Fibroblast of the aortic adventitia (primary cell): ENCODE measurements around the gene SLC7A1. TPM values are rescaled to one million over a fixed set of nuclear protein-coding genes. Genes with fewer than 3 reads are reported as not detected.

Source experiments
- DNase-seq: peaks from one replicate; pipeline ENCODE4 v3.0.0-alpha.2; 2010; ENCODE audit warnings: low read depth
- H3K4me3 ChIP-seq: 2 replicates; pipeline ENCODE4 v1.5.1; 2011; ENCODE audit warnings: low read depth, mild to moderate bottlenecking, control low read depth, low read length, moderate library complexity
- CTCF ChIP-seq: IDR thresholded peaks from 2 replicates; pipeline ENCODE4 v1.5.1; 2011; ENCODE audit warnings: mild to moderate bottlenecking, low read length, control low read depth, inconsistent platforms; ENCODE audit not compliant: insufficient read depth
- total RNA-seq: library from RNA; depleted of rRNA; stranded (reverse); fragments of >200 nt; gene quantifications from 2 replicates; pipeline ENCODE4 v1.2.3, GENCODE V29; 2012; ENCODE audit warnings: low replicate concordance

SLC7A1 gene
- total RNA-seq, 1 donor: 33.1 TPM

GRCh38 chr13:29594710-29595379 lies 643 bp downstream of the SLC7A1 start:
- no peak for TF ChIP-seq CTCF
- H3K4me3 ChIP-seq: peak overlapping the region; percentile 85
- DNase-seq: peak; percentile 64

GRCh38 chr13:29594303-29594709 lies 1.2 kb downstream of the SLC7A1 start:
- DNase-seq: peak; percentile 79
- peak overlapping the region; percentile 85 for H3K4me3 ChIP-seq
- TF ChIP-seq CTCF: no peak

GRCh38 chr13:29593605-29594297 lies 1.7 kb downstream of the SLC7A1 start:
- DNase-seq: no peak
- no peak for TF ChIP-seq CTCF
- H3K4me3 ChIP-seq: peak overlapping the region; percentile 85

- TF ChIP-seq CTCF: no peak
- peak; percentile 37 for DNase-seq
- no peak overlapping the region for H3K4me3 ChIP-seq
Measured at GRCh38 chr13:29591310-29591709, 4.2 kb downstream of the SLC7A1 start.

- TF ChIP-seq CTCF: peak; percentile 9
- H3K4me3 ChIP-seq: no peak overlapping the region
- no peak for DNase-seq
Measured at GRCh38 chr13:29589967-29590366, 5.5 kb downstream of the SLC7A1 start.

GRCh38 chr13:29589234-29589633 lies 6.3 kb downstream of the SLC7A1 start:
- DNase-seq: no peak
- no peak overlapping the region for H3K4me3 ChIP-seq
- no peak for TF ChIP-seq CTCF
